Adrenal gland (tissue), 12 donors: Measurements from ENCODE around the gene PPL. TPM values are rescaled to one million over a fixed set of nuclear protein-coding genes. Genes with fewer than 3 reads are reported as not detected.

ENCODE experiments used
- DNase-seq, 7 donors: peaks; one replicate each; pipeline ENCODE4 v3.0.0-alpha.2; 2019 to 2020
- H3K27ac ChIP-seq, 5 donors: fragments of 200-600 bp; sonication (generic) in 4 of 5; 1 replicate in 3 of 5; 2 replicates in 2 of 5; pipeline versions ENCODE4 v1.5.1 to v1.8.0; 2016 to 2020; ENCODE audit warnings: mild to moderate bottlenecking in 1 of 5
- H3K27me3 ChIP-seq: fragments of 200-600 bp; 2 replicates; pipeline ENCODE4 v1.8.0; 2021
- H3K36me3 ChIP-seq, 2 donors: fragments of 200-600 bp; replicated peaks in 1 of 2; 1 replicate in 1 of 2; 2 replicates in 1 of 2; pipeline versions ENCODE4 v1.5.1 to v1.8.0; 2018 to 2022
- H3K4me1 ChIP-seq, 2 donors: fragments of 200-600 bp; replicated peaks in 1 of 2; 1 replicate in 1 of 2; 2 replicates in 1 of 2; pipeline versions ENCODE4 v1.5.1 to v1.8.0; 2018 to 2021
- H3K4me3 ChIP-seq, 4 donors: fragments of 200-600 bp; sonication (generic) in 3 of 4; one replicate each; pipeline ENCODE4 v1.5.1; 2016 to 2018
- H3K9me3 ChIP-seq, 3 donors: fragments of 200-600 bp; sonication (generic) in 1 of 3; replicated peaks in 1 of 3; 1 replicate in 2 of 3; 2 replicates in 1 of 3; pipeline versions ENCODE4 v1.5.1 to v1.8.0; 2016 to 2021
- CTCF ChIP-seq, 6 experiments: fragments of 450-650 bp in 4 of 6; fragments of 200-600 bp in 2 of 6; sonication (generic) in 1 of 6; IDR thresholded peaks; 1 replicate in 5 of 6; 2 replicates in 1 of 6; pipeline versions ENCODE4 v1.5.1 to v1.8.0; 2016 to 2021; ENCODE audit warnings: antibody characterized with exemption in 6 of 6, mild to moderate bottlenecking in 2 of 6, moderate library complexity in 1 of 6
- POLR2A ChIP-seq, 2 donors: fragments of 450-650 bp; IDR thresholded peaks; one replicate each; pipeline ENCODE4 v1.6.1; 2017; ENCODE audit warnings: antibody characterized with exemption in 2 of 2, mild to moderate bottlenecking in 2 of 2, moderate library complexity in 1 of 2
- WGBS, 4 donors: extraction: QIAGEN DNeasy Blood & Tissue Kit in 2 of 4; methylation state at CpG; one replicate each; pipeline versions ENCODE4 v1.1.5 to v1.1.7; 2013 to 2017; 5-methylcytosine and 5-hydroxymethylcytosine counted together
- intact Hi-C, 2 donors: fragments of 100-400 bp; cut with DNase I; formaldehyde crosslinking; loops; one replicate each; pipeline versions ENCODE4 v1.14.1 to v1.15.0; 2022 to 2023
- polyA plus RNA-seq, 3 donors: library from polyadenylated mRNA; stranded (reverse); fragments of 200-250 nt in 2 of 3; fragments of 350-450 nt in 1 of 3; fragmentation: Illumina TruSeq in 1 of 3; extraction: RNeasy Lipid Tissue Mini Kit (QIAGEN cat#74804) in 1 of 3; gene quantifications; one replicate each; pipeline ENCODE4 v1.2.3, GENCODE V29; 2013 to 2014
- total RNA-seq, 9 donors: library from RNA; depleted of rRNA in 4 of 9; stranded (reverse); fragments of >200 nt in 4 of 9; fragments of 120-200 nt in 1 of 9; fragmentation: NEBNext Ultra II Directional in 1 of 9; extraction: Animal tissue kit (Norgen Biotek cat#: 25700) in 1 of 9; gene quantifications; one replicate each; pipeline versions ENCODE4 v1.1.0 to v1.2.4, GENCODE V29; 2013 to 2023
- donor health status: healthy with polysubstance abuse.
- donor health status: Bipolar disorder and iron deficiency.
- donor health status: DM: yes; HTN: yes; CAD: no.
- donor health status: DM: no; HTN: no; CAD: no.
- donor health status: DM: no; HTN: no; CAD: no.
- donor health status: DM: yes; HTN: yes; CAD: no.

PPL gene
- total and polyA plus RNA-seq, 12 donors: 0.38 to 20.9 (median 14.7) TPM

- H3K36me3 ChIP-seq: no peaks in the 10 kb centered on the region
- TF ChIP-seq POLR2A (IDR thresholded peaks at IDR 0.05) (no peak), CTCF (IDR thresholded peaks at IDR 0.05) (no peak)
- intact Hi-C loops: no loop called here
- no peak for DNase-seq
- H3K27me3 ChIP-seq: no peaks in the 10 kb centered on the region
- H3K4me1 ChIP-seq: no peaks in the 10 kb centered on the region
- no peak overlapping the region for H3K27ac ChIP-seq
- no peaks in the 10 kb centered on the region for H3K9me3 ChIP-seq
- H3K4me3 ChIP-seq: no peak overlapping the region
- 77 to 89% (median 82%) methylated on average over 5 of the region's 5 CpGs for WGBS, 4 donors
These were observed 11.7 kb downstream of the PPL start for GRCh38 chr16:4925293-4925607.

- DNase-seq: no peak
- Histone ChIP-seq H3K9me3 (no peaks in the 10 kb centered on the region), H3K4me3 (no peak overlapping the region), H3K4me1 (no peaks in the 10 kb centered on the region), H3K36me3 (no peaks in the 10 kb centered on the region), H3K27ac (no peak overlapping the region), H3K27me3 (no peaks in the 10 kb centered on the region)
- intact Hi-C loops: no loop called here
- 23 to 60% (median 55%) methylated on average over 4 to 12 of the region's 12 CpGs for WGBS, 4 donors
- no peak for TF ChIP-seq POLR2A (IDR thresholded peaks at IDR 0.05)
- TF ChIP-seq CTCF (IDR thresholded peaks at IDR 0.05): no peak
These were observed 12.2 kb downstream of the PPL start for GRCh38 chr16:4924593-4925292.

GRCh38 chr16:4923853-4924252 is 13.1 kb downstream of the PPL start:
- Histone ChIP-seq H3K27me3 (no peaks in the 10 kb centered on the region), H3K4me1 (no peaks in the 10 kb centered on the region), H3K27ac (no peak overlapping the region), H3K9me3 (no peaks in the 10 kb centered on the region), H3K4me3 (no peak overlapping the region), H3K36me3 (no peaks in the 10 kb centered on the region)
- WGBS, 4 donors: 78 to 89% (median 79%) methylated on average over 6 of the region's 6 CpGs
- no peak for TF ChIP-seq POLR2A (IDR thresholded peaks at IDR 0.05)
- no peak for TF ChIP-seq CTCF (IDR thresholded peaks at IDR 0.05)
- no peak for DNase-seq
- intact Hi-C loops: no loop called here

GRCh38 chr16:4922721-4923342 is 14.1 kb downstream of the PPL start:
- no peaks in the 10 kb centered on the region for H3K27me3 ChIP-seq
- no peaks in the 10 kb centered on the region for H3K36me3 ChIP-seq
- no peak overlapping the region for H3K27ac ChIP-seq
- DNase-seq: no peak
- no peaks in the 10 kb centered on the region for H3K9me3 ChIP-seq
- no peak overlapping the region for H3K4me3 ChIP-seq
- WGBS, 4 donors: 77 to 81% (median 79%) methylated on average over 14 to 18 of the region's 18 CpGs
- no peaks in the 10 kb centered on the region for H3K4me1 ChIP-seq
- TF ChIP-seq CTCF (IDR thresholded peaks at IDR 0.05) (no peak), POLR2A (IDR thresholded peaks at IDR 0.05) (no peak)
- intact Hi-C loops: no loop called here
